Mucosa of descending colon (tissue), 3 donors: Measurements from ENCODE around the gene TRAM2. TPM values are rescaled to one million over a fixed set of nuclear protein-coding genes. Genes with fewer than 3 reads are reported as not detected.

Source experiments
- ATAC-seq: fragments of 200-7000 bp; cut with Tn5 transposase; one replicate; pipeline ENCODE4 v1.9.1; 2020; ENCODE audit warnings: mild to moderate bottlenecking, moderate library complexity
- DNase-seq, 3 donors: peaks; one replicate each; pipeline ENCODE4 v3.0.0-alpha.2; 2020
- H3K36me3 ChIP-seq: fragments of 200-600 bp; one replicate; pipeline ENCODE4 v1.8.0; 2021; ENCODE audit warnings: low read depth, mild to moderate bottlenecking
- H3K4me1 ChIP-seq: fragments of 200-600 bp; one replicate; pipeline ENCODE4 v1.8.0; 2021; ENCODE audit warnings: low read depth, mild to moderate bottlenecking
- H3K4me3 ChIP-seq: fragments of 200-600 bp; one replicate; pipeline ENCODE4 v1.8.0; 2021; ENCODE audit warnings: mild to moderate bottlenecking
- H3K9me3 ChIP-seq: fragments of 200-600 bp; one replicate; pipeline ENCODE4 v1.8.0; 2021; ENCODE audit warnings: mild to moderate bottlenecking
- CTCF ChIP-seq: fragments of 200-600 bp; IDR thresholded peaks from one replicate; pipeline ENCODE4 v1.8.0; 2022; ENCODE audit warnings: antibody characterized with exemption, mild to moderate bottlenecking
- intact Hi-C, 2 donors: fragments of 100-400 bp; cut with DNase I in 1 of 2; cut with micrococcal nuclease in 1 of 2; formaldehyde crosslinking; loops; one replicate each; pipeline versions ENCODE4 v1.11.0 to v1.11.1; 2022; cut with DNase I, micrococcal nuclease
- long read RNA-seq, 2 donors: library from polyadenylated mRNA; unstranded; transcript quantifications; one replicate each; pipeline ENCODE4 v2.0.0, GENCODE V29; 2019 to 2021
- total RNA-seq, 3 donors: library from RNA; stranded (reverse); fragmentation: NEBNext Ultra II Directional in 2 of 3; extraction: Animal tissue kit (Norgen Biotek cat#: 25700) in 2 of 3; gene quantifications; one replicate each; pipeline versions ENCODE4 v1.2.1 to v1.2.4, GENCODE V29; 2021 to 2023
- donor health status: DM: no; HTN: no; CAD: no; lungs with moderate emphysema.
- donor health status: DM: no; HTN: no; CAD: no.
- donor health status: DM: no; HTN: yes; CAD: no.

The TRAM2 gene
- 10 to 100 TPM; 20.3 to 25.0 (median 24.1) TPM for total RNA-seq
- long read RNA-seq, donor 1, full-length matches to known transcripts = 8 of 27 reads
- long read RNA-seq, donor 1, partial matches to known transcripts = 4 of 27 reads
- long read RNA-seq, donor 1, other reads (novel, unspliced or antisense) = 15 of 27 reads
- long read RNA-seq, donor 2, full-length matches to known transcripts = 2 of 5 reads
- long read RNA-seq, donor 2, partial matches to known transcripts = 0 of 5 reads
- long read RNA-seq, donor 2, other reads (novel, unspliced or antisense) = 3 of 5 reads

- intact Hi-C loops = loop anchor here in 1 of 2 donors (10.0 kb wide), 1 partner anchor 162 kb away; no protein-coding TSS in a partner anchor
- Histone ChIP-seq H3K36me3 (no peaks in the 10 kb centered on the region), H3K4me3 (peak within 1 kb of the TSS; percentile 63), H3K9me3 (no peaks in the 10 kb centered on the region), H3K4me1 (peaks cover 22% of the 10 kb centered on the region)
- peak; percentile 92 for ATAC-seq
- no peak for TF ChIP-seq CTCF
- peak; percentile 89 to 92 (median 92) for DNase-seq
Measured at GRCh38 chr6:52577022-52577777, at the start of gene TRAM2. Gene TRAM2, minus strand, starts transcription at chr6:52577060. Its CDS starts 145 bp downstream, at chr6:52576915.

GRCh38 chr6:52622810-52623209 lies 46.0 kb upstream of the TRAM2 start:
- no peaks in the 10 kb centered on the region for H3K36me3 ChIP-seq
- no peak for TF ChIP-seq CTCF
- ATAC-seq (no peak), DNase-seq (no peak)
- no peak overlapping the region for H3K4me3 ChIP-seq
- no peaks in the 10 kb centered on the region for H3K4me1 ChIP-seq
- no peaks in the 10 kb centered on the region for H3K9me3 ChIP-seq
- intact Hi-C loops = no loop called here

GRCh38 chr6:52621631-52622030 lies 44.8 kb upstream of the TRAM2 start:
- TF ChIP-seq CTCF = no peak
- Histone ChIP-seq H3K4me1 (no peaks in the 10 kb centered on the region), H3K4me3 (no peak overlapping the region), H3K36me3 (no peaks in the 10 kb centered on the region), H3K9me3 (no peaks in the 10 kb centered on the region)
- intact Hi-C loops = no loop called here
- DNase-seq = no peak
- ATAC-seq = no peak

GRCh38 chr6:52620906-52621190 lies 44.0 kb upstream of the TRAM2 start:
- Histone ChIP-seq H3K9me3 (no peaks in the 10 kb centered on the region), H3K4me1 (no peaks in the 10 kb centered on the region), H3K4me3 (no peak overlapping the region), H3K36me3 (no peaks in the 10 kb centered on the region)
- ATAC-seq = no peak
- intact Hi-C loops = no loop called here
- no peak for DNase-seq
- no peak for TF ChIP-seq CTCF

GRCh38 chr6:52620055-52620905 lies 43.4 kb upstream of the TRAM2 start:
- Histone ChIP-seq H3K4me1 (no peaks in the 10 kb centered on the region), H3K36me3 (no peaks in the 10 kb centered on the region), H3K9me3 (no peaks in the 10 kb centered on the region), H3K4me3 (no peak overlapping the region)
- DNase-seq (no peak), ATAC-seq (no peak)
- no peak for TF ChIP-seq CTCF
- intact Hi-C loops = no loop called here
